HCT116 (cell line): Measurements from ENCODE around the gene RAD18. TPM values are rescaled to one million over a fixed set of nuclear protein-coding genes. Genes with fewer than 3 reads are reported as not detected.

Experiments
- ATAC-seq: fragments of 200-7000 bp; cut with Tn5 transposase; 2 replicates; pipeline ENCODE4 v1.9.1; 2020; ENCODE audit warnings: mild to moderate bottlenecking, moderate library complexity
- BruUV-seq: library from RNA; stranded (reverse); fragments of 400-500 nt; replicated peaks from 2 replicates; lab custom pipeline; 2021; lab: Mats Ljungman, UMichigan
- CTCF ChIA-PET: fragments of 300-600 bp; sonication (Branson Sonifier 250); formaldehyde crosslinking; loops from one replicate; lab custom pipeline; 2021; ENCODE audit warnings: antibody characterized with exemption; lab: Charles Lee
- POLR2A ChIA-PET: fragments of 300-600, 350-600 bp; sonication (Branson Sonifier 250); formaldehyde crosslinking; loops from one replicate; lab custom pipeline; 2021; ENCODE audit warnings: antibody characterized with exemption; lab: Charles Lee
- RAD21 ChIA-PET, 2 experiments: fragments of 300-600 bp; sonication (Branson Sonifier 250); formaldehyde crosslinking; loops; one replicate each; lab custom pipeline; 2023; ENCODE audit warnings: low total read pairs in 2 of 2; ENCODE audit not compliant: uncharacterized antibody in 2 of 2, unreplicated experiment in 2 of 2, low non-redundant PET in 1 of 2; lab: Charles Lee
- DNase-seq: peaks from one replicate; pipeline ENCODE4 v3.0.0-alpha.2; 2010; ENCODE audit warnings: low read depth, low spot score
- H2AFZ ChIP-seq: fragments of 200-600 bp; shearing (Covaris generic), sonication (generic); 2 replicates; pipeline ENCODE4 v1.6.1; 2017; ENCODE audit warnings: low read depth, mixed run types, mixed read lengths, antibody characterized with exemption, low read length; ENCODE audit not compliant: poor library complexity, severe bottlenecking
- H3K27ac ChIP-seq: 2 replicates; pipeline ENCODE4 v1.5.1; 2012; ENCODE audit warnings: low read depth, low read length
- H3K27me3 ChIP-seq: fragments of 200-600 bp; sonication (generic); 2 replicates; pipeline ENCODE4 v1.6.1; 2016; ENCODE audit warnings: mixed run types, low read length, mixed read lengths; ENCODE audit not compliant: insufficient read depth
- H3K36me3 ChIP-seq, 2 experiments: fragments of 200-500 bp in 1 of 2; fragments of 200-600 bp in 1 of 2; sonication (Bioruptor generic) in 1 of 2; sonication (generic) in 1 of 2; 2 replicates each; pipeline versions ENCODE4 v1.5.1 to v1.6.1; 2014 to 2016; ENCODE audit warnings: low read length in 2 of 2, inconsistent platforms in 1 of 2, mixed read lengths in 1 of 2, mixed run types in 1 of 2; ENCODE audit not compliant: insufficient read depth in 2 of 2, control insufficient read depth in 1 of 2
- H3K4me1 ChIP-seq, 2 experiments: fragments of 200-600 bp in 1 of 2; sonication (generic) in 1 of 2; 2 replicates each; pipeline versions ENCODE4 v1.5.1 to v1.6.1; 2012 to 2017; ENCODE audit warnings: low read length in 2 of 2, inconsistent platforms in 1 of 2, mild to moderate bottlenecking in 1 of 2, mixed read lengths in 1 of 2, mixed run types in 1 of 2, moderate library complexity in 1 of 2; ENCODE audit not compliant: insufficient read depth in 2 of 2, control insufficient read depth in 1 of 2
- H3K4me2 ChIP-seq: fragments of 200-600 bp; sonication (generic); 2 replicates; pipeline ENCODE4 v1.6.1; 2017; ENCODE audit warnings: mixed run types, low read length, mixed read lengths
- H3K4me3 ChIP-seq, 2 experiments: fragments of 200-600 bp in 1 of 2; sonication (generic) in 1 of 2; replicated peaks in 1 of 2; 2 replicates each; pipeline ENCODE4 v1.5.1; 2011 to 2016; ENCODE audit warnings: low read length in 2 of 2, control low read depth in 1 of 2, low read depth in 1 of 2, mild to moderate bottlenecking in 1 of 2, mixed read lengths in 1 of 2, mixed run types in 1 of 2
- H3K79me2 ChIP-seq: fragments of 200-600 bp; sonication (generic); 2 replicates; pipeline ENCODE4 v1.6.1; 2017; ENCODE audit warnings: mild to moderate bottlenecking, mixed run types, low read length, moderate library complexity, mixed read lengths; ENCODE audit not compliant: insufficient read depth
- H3K9ac ChIP-seq: fragments of 200-600 bp; sonication (generic); 2 replicates; pipeline ENCODE4 v1.6.1; 2016; ENCODE audit warnings: low read length, mixed read lengths
- H3K9me2 ChIP-seq: fragments of 200-600 bp; sonication (generic), shearing (Covaris generic); 2 replicates; pipeline ENCODE4 v1.6.1; 2017; ENCODE audit warnings: mixed run types, mild to moderate bottlenecking, moderate library complexity; ENCODE audit not compliant: insufficient read depth
- H3K9me3 ChIP-seq, 2 experiments: fragments of 200-500 bp in 1 of 2; fragments of 200-600 bp in 1 of 2; sonication (Bioruptor generic) in 1 of 2; sonication (generic) in 1 of 2; 2 replicates each; pipeline ENCODE4 v1.6.1; 2014 to 2017; ENCODE audit warnings: low read length in 2 of 2, mixed read lengths in 2 of 2, inconsistent platforms in 1 of 2, low read depth in 1 of 2, mild to moderate bottlenecking in 1 of 2, mixed run types in 1 of 2, moderate library complexity in 1 of 2; ENCODE audit not compliant: control insufficient read depth in 1 of 2, insufficient read depth in 1 of 2
- H4K20me1 ChIP-seq: fragments of 200-600 bp; sonication (generic), shearing (Covaris generic); 2 replicates; pipeline ENCODE4 v1.6.1; 2017; ENCODE audit warnings: mixed run types, mild to moderate bottlenecking, moderate library complexity; ENCODE audit not compliant: insufficient read depth
- CBX3 ChIP-seq: IDR thresholded peaks from 2 replicates; pipeline ENCODE4 v1.6.1; 2012; ENCODE audit warnings: low read depth
- CEBPB ChIP-seq: IDR thresholded peaks from 2 replicates; pipeline ENCODE4 v1.6.1; 2012; ENCODE audit warnings: low read depth
- EGR1 ChIP-seq: IDR thresholded peaks from 2 replicates; pipeline ENCODE4 v1.6.1; 2012; ENCODE audit warnings: low read depth
- ELF1 ChIP-seq: IDR thresholded peaks from 2 replicates; pipeline ENCODE4 v1.6.1; 2012; ENCODE audit warnings: low read depth, borderline replicate concordance
- EZH2 ChIP-seq: fragments of 200-600 bp; sonication (generic); IDR thresholded peaks from 2 replicates; pipeline ENCODE4 v1.6.1; 2017; ENCODE audit warnings: antibody characterized with exemption, mixed run types
- FOSL1 ChIP-seq: IDR thresholded peaks from 2 replicates; pipeline ENCODE4 v1.6.1; 2012; ENCODE audit warnings: low read depth
- JUND ChIP-seq: IDR thresholded peaks from 2 replicates; pipeline ENCODE4 v1.6.1; 2012
- POLR2A ChIP-seq: IDR thresholded peaks from 2 replicates; pipeline ENCODE4 v1.7.0; 2011; ENCODE audit warnings: borderline replicate concordance; ENCODE audit not compliant: insufficient read depth, insufficient read length; ENCODE audit errors: extremely low read depth
- SIN3A ChIP-seq: IDR thresholded peaks from 2 replicates; pipeline ENCODE4 v1.6.1; 2012; ENCODE audit warnings: low read depth
- SRF ChIP-seq: IDR thresholded peaks from 2 replicates; pipeline ENCODE4 v1.6.1; 2012; ENCODE audit warnings: low read depth
- TCF7L2 ChIP-seq: IDR thresholded peaks from 2 replicates; pipeline ENCODE4 v1.7.0; 2011; ENCODE audit warnings: borderline replicate concordance, inconsistent platforms; ENCODE audit not compliant: insufficient read depth, insufficient read length; ENCODE audit errors: extremely low read depth
- ZNF274 ChIP-seq: fragments of 200-500 bp; sonication (Bioruptor generic); IDR thresholded peaks from 2 replicates; pipeline ENCODE4 v1.6.1; 2014; ENCODE audit warnings: mild to moderate bottlenecking, low read depth, low read length, inconsistent platforms
- intact Hi-C: fragments of 100-400 bp; cut with micrococcal nuclease; formaldehyde crosslinking; loops from 2 replicates; pipeline ENCODE4 v1.10.0; 2022
- total RNA-seq: library from RNA; stranded (reverse); gene quantifications from one replicate; pipeline ENCODE4 v1.2.1, GENCODE V29; 2021; ENCODE audit not compliant: unreplicated experiment
- TF ChIP-seq, protein P1 (sequence below): IDR thresholded peaks from 2 replicates; pipeline ENCODE4 v1.6.1; 2012; ENCODE audit warnings: low read depth
- TF ChIP-seq, protein P2 (sequence below): IDR thresholded peaks from 2 replicates; pipeline ENCODE4 v1.6.1; 2012
- TF ChIP-seq, protein P3 (sequence below), 3 experiments: fragments of 200-600 bp in 1 of 3; sonication (generic) in 1 of 3; IDR thresholded peaks in 2 of 3; conservative IDR thresholded peaks in 1 of 3; 2 replicates each; pipeline ENCODE4 v1.5.1; 2012 to 2017; ENCODE audit warnings: low read depth in 2 of 3, low read length in 2 of 3, antibody characterized with exemption in 1 of 3, borderline replicate concordance in 1 of 3, control low read depth in 1 of 3, mild to moderate bottlenecking in 1 of 3, mixed read lengths in 1 of 3, mixed run types in 1 of 3, moderate library complexity in 1 of 3; ENCODE audit not compliant: insufficient read depth in 1 of 3

The RAD18 gene
- total RNA-seq, 1 experiment from 2014 or later = 28.7 TPM

DNA sequence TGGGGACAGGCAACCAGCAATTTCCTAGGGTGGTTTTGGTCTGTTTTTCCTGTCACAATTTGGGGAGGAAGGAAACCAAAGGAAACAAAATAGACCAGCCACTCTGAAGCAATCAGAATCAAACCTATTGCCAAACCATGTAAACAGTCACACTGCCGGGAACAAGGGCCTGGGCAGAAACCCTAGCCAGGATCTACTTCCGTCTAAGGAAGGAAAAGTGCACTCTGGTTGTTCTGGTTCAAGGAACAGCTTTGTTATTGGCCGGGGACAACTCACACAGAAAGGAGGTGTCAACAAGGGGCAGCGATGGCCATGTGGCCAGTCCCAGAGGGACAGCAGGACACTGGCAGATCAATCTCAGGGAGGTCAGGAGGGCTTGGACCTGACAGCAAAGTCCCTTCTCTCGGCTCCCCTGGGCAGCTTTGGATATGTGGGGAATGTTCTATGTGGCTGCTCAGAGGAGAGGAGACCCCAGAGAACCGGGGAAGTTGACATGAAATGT lies 17.5 kb upstream of the RAD18 start:
- ChIA-PET CTCF (no interaction called here), RAD21 (no interaction called here), POLR2A (no interaction called here)
- no TSS peak for BruUV-seq
- no peaks in the 10 kb centered on the region for H3K79me2 ChIP-seq
- no peak overlapping the region for H3K27ac ChIP-seq
- H3K27me3 ChIP-seq = peaks cover 17% of the 10 kb centered on the region
- TF ChIP-seq, protein P1, sequence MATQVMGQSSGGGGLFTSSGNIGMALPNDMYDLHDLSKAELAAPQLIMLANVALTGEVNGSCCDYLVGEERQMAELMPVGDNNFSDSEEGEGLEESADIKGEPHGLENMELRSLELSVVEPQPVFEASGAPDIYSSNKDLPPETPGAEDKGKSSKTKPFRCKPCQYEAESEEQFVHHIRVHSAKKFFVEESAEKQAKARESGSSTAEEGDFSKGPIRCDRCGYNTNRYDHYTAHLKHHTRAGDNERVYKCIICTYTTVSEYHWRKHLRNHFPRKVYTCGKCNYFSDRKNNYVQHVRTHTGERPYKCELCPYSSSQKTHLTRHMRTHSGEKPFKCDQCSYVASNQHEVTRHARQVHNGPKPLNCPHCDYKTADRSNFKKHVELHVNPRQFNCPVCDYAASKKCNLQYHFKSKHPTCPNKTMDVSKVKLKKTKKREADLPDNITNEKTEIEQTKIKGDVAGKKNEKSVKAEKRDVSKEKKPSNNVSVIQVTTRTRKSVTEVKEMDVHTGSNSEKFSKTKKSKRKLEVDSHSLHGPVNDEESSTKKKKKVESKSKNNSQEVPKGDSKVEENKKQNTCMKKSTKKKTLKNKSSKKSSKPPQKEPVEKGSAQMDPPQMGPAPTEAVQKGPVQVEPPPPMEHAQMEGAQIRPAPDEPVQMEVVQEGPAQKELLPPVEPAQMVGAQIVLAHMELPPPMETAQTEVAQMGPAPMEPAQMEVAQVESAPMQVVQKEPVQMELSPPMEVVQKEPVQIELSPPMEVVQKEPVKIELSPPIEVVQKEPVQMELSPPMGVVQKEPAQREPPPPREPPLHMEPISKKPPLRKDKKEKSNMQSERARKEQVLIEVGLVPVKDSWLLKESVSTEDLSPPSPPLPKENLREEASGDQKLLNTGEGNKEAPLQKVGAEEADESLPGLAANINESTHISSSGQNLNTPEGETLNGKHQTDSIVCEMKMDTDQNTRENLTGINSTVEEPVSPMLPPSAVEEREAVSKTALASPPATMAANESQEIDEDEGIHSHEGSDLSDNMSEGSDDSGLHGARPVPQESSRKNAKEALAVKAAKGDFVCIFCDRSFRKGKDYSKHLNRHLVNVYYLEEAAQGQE = no peak
- TF ChIP-seq FOSL1 (no peak), SIN3A (no peak), ZNF274 (no peak), JUND (no peak), ELF1 (no peak), CBX3 (no peak), POLR2A (no peak), EZH2 (no peak), SRF (no peak), EGR1 (no peak), CEBPB (no peak), TCF7L2 (no peak)
- TF ChIP-seq, protein P2, sequence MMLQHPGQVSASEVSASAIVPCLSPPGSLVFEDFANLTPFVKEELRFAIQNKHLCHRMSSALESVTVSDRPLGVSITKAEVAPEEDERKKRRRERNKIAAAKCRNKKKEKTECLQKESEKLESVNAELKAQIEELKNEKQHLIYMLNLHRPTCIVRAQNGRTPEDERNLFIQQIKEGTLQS = no peak
- TF ChIP-seq, protein P3, sequence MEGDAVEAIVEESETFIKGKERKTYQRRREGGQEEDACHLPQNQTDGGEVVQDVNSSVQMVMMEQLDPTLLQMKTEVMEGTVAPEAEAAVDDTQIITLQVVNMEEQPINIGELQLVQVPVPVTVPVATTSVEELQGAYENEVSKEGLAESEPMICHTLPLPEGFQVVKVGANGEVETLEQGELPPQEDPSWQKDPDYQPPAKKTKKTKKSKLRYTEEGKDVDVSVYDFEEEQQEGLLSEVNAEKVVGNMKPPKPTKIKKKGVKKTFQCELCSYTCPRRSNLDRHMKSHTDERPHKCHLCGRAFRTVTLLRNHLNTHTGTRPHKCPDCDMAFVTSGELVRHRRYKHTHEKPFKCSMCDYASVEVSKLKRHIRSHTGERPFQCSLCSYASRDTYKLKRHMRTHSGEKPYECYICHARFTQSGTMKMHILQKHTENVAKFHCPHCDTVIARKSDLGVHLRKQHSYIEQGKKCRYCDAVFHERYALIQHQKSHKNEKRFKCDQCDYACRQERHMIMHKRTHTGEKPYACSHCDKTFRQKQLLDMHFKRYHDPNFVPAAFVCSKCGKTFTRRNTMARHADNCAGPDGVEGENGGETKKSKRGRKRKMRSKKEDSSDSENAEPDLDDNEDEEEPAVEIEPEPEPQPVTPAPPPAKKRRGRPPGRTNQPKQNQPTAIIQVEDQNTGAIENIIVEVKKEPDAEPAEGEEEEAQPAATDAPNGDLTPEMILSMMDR (IDR thresholded peaks at IDR 0.05 in 2 of 3, conservative IDR thresholded peaks at IDR 0.05 in 1 of 3; ENCODE audit: borderline replicate concordance in 1 of 3, insufficient read depth in 1 of 3, low read depth in 2 of 3, low read length in 2 of 3) = no peak
- ATAC-seq = no peak
- no peaks in the 10 kb centered on the region for H3K36me3 ChIP-seq
- H4K20me1 ChIP-seq = no peaks in the 10 kb centered on the region
- DNase-seq = no peak
- no peak overlapping the region for H3K4me3 ChIP-seq
- intact Hi-C loops = no loop called here
- H3K9me2 ChIP-seq = no peaks in the 10 kb centered on the region; the same call in 1 of the 2 replicates
- H3K9me3 ChIP-seq = peaks cover 0 to 4% of the 10 kb centered on the region in 2 experiments; a peak in 1 of 4 replicates
- H3K9ac ChIP-seq = no peak overlapping the region
- no peak overlapping the region for H3K4me2 ChIP-seq
- H3K4me1 ChIP-seq = no peaks in the 10 kb centered on the region
- H2AFZ ChIP-seq = no peak overlapping the region
